OCI-LY1 (cell line): ENCODE data around the gene ESPL1.

ENCODE experiments used
- H2AFZ ChIP-seq: fragments of 200-600 bp; sonication (generic), shearing (Covaris generic); 2 replicates; pipeline ENCODE4 v1.6.0; 2014; ENCODE audit warnings: antibody characterized with exemption, mild to moderate bottlenecking, low read length
- H3F3A ChIP-seq: fragments of 200-600 bp; sonication (generic), shearing (Covaris generic); 2 replicates; pipeline ENCODE4 v1.6.0; 2014; ENCODE audit warnings: mild to moderate bottlenecking, antibody characterized with exemption, low read length, moderate library complexity; ENCODE audit not compliant: insufficient read depth
- H3K27ac ChIP-seq: fragments of 200-600 bp; sonication (generic); 2 replicates; pipeline ENCODE4 v1.5.1; 2014; ENCODE audit warnings: low read length, mixed run types, mild to moderate bottlenecking, low read depth; ENCODE audit not compliant: poor library complexity, severe bottlenecking
- H3K27me3 ChIP-seq: fragments of 200-600 bp; sonication (generic); 2 replicates; pipeline ENCODE4 v1.6.0; 2014; ENCODE audit warnings: antibody characterized with exemption, mild to moderate bottlenecking, low read length, moderate library complexity; ENCODE audit not compliant: insufficient read depth
- H3K36me3 ChIP-seq: fragments of 200-600 bp; sonication (generic); 2 replicates; pipeline ENCODE4 v1.6.1; 2014; ENCODE audit warnings: mild to moderate bottlenecking, antibody characterized with exemption, low read length, moderate library complexity, mixed read lengths; ENCODE audit not compliant: insufficient read depth
- H3K4me1 ChIP-seq: fragments of 200-600 bp; sonication (generic); 2 replicates; pipeline ENCODE4 v1.5.1; 2014; ENCODE audit warnings: mild to moderate bottlenecking, low read length, moderate library complexity; ENCODE audit not compliant: insufficient read depth, severe bottlenecking
- H3K4me2 ChIP-seq: fragments of 200-600 bp; sonication (generic), shearing (Covaris generic); 2 replicates; pipeline ENCODE4 v1.6.1; 2014; ENCODE audit warnings: low read length
- H3K4me3 ChIP-seq: fragments of 200-600 bp; sonication (generic); 2 replicates; pipeline ENCODE4 v1.5.1; 2014; ENCODE audit warnings: low read length, low read depth, mild to moderate bottlenecking, mixed read lengths; ENCODE audit not compliant: poor library complexity, severe bottlenecking
- H3K79me2 ChIP-seq: fragments of 200-600 bp; shearing (Covaris generic); 2 replicates; pipeline ENCODE4 v1.6.1; 2016; ENCODE audit warnings: mixed run types, low read length, mixed read lengths; ENCODE audit not compliant: insufficient read depth
- H3K9ac ChIP-seq: fragments of 200-600 bp; sonication (generic), shearing (Covaris generic); 2 replicates; pipeline ENCODE4 v1.6.1; 2014; ENCODE audit warnings: mild to moderate bottlenecking, low read length, mixed read lengths
- H3K9me2 ChIP-seq: fragments of 200-600 bp; sonication (generic), shearing (Covaris generic); 2 replicates; pipeline ENCODE4 v1.6.1; 2014; ENCODE audit warnings: low read depth, mild to moderate bottlenecking, low read length, mixed read lengths
- H3K9me3 ChIP-seq: fragments of 200-600 bp; shearing (Covaris generic); 2 replicates; pipeline ENCODE4 v1.6.1; 2014; ENCODE audit warnings: low read length, mixed read lengths
- H4K20me1 ChIP-seq: fragments of 200-600 bp; sonication (generic), shearing (Covaris generic); 2 replicates; pipeline ENCODE4 v1.6.0; 2016; ENCODE audit warnings: mild to moderate bottlenecking, low read length; ENCODE audit not compliant: insufficient read depth
- EZH2 ChIP-seq: fragments of 200-600 bp; sonication (generic), shearing (Covaris generic); IDR thresholded peaks from 2 replicates; pipeline ENCODE4 v1.8.0; 2017; ENCODE audit warnings: borderline replicate concordance, mixed run types, mild to moderate bottlenecking, antibody characterized with exemption, low read length, moderate library complexity, mixed read lengths
- TF ChIP-seq, protein P1 (sequence below): fragments of 200-600 bp; sonication (generic), shearing (Covaris generic); IDR thresholded peaks from 2 replicates; pipeline ENCODE4 v1.5.1; 2017; ENCODE audit warnings: mild to moderate bottlenecking, antibody characterized with exemption, low read length, moderate library complexity, mixed read lengths

The ESPL1 gene

DNA sequence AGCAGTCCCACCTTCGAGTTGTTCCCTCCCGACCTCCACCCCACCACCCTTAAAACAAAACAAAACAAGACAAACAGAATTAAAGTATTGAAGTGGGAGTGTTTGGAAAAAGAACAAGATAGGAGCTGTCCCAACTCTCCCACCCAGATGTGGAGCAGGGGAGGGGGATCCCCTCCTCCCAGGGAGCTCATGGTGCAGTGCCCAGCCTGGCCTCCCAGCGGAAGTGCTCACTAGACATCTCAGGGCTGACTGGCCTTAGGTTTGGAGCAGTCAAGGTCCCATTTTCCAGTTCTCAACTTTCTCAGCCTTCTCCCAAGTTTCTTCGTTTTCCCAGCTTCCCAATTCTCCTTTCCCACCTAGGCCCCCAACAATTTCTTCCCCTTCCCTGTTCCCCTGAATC is 65.2 kb downstream of the ESPL1 start:
- no peaks in the 10 kb centered on the region for H3K9me2 ChIP-seq
- H4K20me1 ChIP-seq, result no peaks in the 10 kb centered on the region
- H3K9ac ChIP-seq, result no peak overlapping the region
- H3K9me3 ChIP-seq, result no peaks in the 10 kb centered on the region
- H3K79me2 ChIP-seq, result no peaks in the 10 kb centered on the region
- H3K4me2 ChIP-seq, result no peak overlapping the region
- TF ChIP-seq EZH2, result no peak
- TF ChIP-seq, protein P1, sequence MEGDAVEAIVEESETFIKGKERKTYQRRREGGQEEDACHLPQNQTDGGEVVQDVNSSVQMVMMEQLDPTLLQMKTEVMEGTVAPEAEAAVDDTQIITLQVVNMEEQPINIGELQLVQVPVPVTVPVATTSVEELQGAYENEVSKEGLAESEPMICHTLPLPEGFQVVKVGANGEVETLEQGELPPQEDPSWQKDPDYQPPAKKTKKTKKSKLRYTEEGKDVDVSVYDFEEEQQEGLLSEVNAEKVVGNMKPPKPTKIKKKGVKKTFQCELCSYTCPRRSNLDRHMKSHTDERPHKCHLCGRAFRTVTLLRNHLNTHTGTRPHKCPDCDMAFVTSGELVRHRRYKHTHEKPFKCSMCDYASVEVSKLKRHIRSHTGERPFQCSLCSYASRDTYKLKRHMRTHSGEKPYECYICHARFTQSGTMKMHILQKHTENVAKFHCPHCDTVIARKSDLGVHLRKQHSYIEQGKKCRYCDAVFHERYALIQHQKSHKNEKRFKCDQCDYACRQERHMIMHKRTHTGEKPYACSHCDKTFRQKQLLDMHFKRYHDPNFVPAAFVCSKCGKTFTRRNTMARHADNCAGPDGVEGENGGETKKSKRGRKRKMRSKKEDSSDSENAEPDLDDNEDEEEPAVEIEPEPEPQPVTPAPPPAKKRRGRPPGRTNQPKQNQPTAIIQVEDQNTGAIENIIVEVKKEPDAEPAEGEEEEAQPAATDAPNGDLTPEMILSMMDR, result no peak
- H3K27ac ChIP-seq, result no peak overlapping the region
- H3K4me3 ChIP-seq, result no peak overlapping the region
- H3K27me3 ChIP-seq, result peaks cover 21% of the 10 kb centered on the region
- no peaks in the 10 kb centered on the region for H3K4me1 ChIP-seq
- H2AFZ ChIP-seq, result no peak overlapping the region
- H3K36me3 ChIP-seq, result no peaks in the 10 kb centered on the region
- no peaks in the 10 kb centered on the region for H3F3A ChIP-seq

DNA sequence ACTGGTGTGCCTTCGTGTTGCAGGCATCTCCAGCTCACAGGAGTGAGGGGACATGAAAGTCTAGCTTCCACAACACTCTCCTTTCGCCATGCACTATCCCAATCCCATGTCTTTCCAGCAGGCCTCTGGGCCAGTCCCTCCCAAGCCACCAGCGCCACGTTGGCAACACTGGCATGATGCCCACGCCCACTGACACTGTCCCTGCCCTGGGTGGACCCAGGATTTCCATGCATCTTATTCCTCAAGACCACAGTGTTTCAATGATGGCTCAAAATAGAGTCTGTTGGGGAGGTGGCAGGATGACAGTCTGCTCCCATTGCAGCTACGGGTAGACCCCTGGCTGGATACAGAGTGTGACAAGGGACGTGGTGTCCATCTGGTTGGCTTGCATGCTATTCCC is 65.7 kb downstream of the ESPL1 start:
- Histone ChIP-seq H4K20me1 (no peaks in the 10 kb centered on the region), H3K36me3 (no peaks in the 10 kb centered on the region), H3K4me2 (no peak overlapping the region), H3K27me3 (peaks cover 21% of the 10 kb centered on the region), H3K4me1 (no peaks in the 10 kb centered on the region), H3K27ac (no peak overlapping the region), H3K9me2 (no peaks in the 10 kb centered on the region), H2AFZ (no peak overlapping the region), H3K9ac (no peak overlapping the region), H3K4me3 (no peak overlapping the region), H3K9me3 (no peaks in the 10 kb centered on the region), H3K79me2 (no peaks in the 10 kb centered on the region), H3F3A (no peaks in the 10 kb centered on the region)
- TF ChIP-seq, protein P1, result no peak

DNA sequence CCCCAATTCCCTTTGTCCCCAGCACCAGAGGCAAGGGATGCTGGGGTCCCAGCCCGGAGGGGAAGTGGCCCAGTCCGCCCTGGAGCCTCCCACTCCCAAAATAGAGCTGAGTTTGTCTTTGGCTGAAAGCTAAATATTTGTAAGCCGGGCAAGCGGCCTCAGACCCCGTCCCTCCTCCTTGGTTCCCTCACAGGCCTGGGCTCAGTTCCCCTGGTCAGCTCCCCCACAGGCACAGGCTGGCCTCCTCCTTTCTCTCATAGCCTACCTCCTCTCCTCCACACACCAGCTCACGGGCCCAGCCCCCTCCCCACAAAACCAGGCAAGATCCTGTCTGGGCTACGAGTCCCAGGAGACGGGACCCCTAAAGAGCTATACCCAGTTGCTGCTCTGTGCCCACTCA is 66.7 kb downstream of the ESPL1 start:
- Histone ChIP-seq H3K4me1 (no peaks in the 10 kb centered on the region), H3K27ac (no peak overlapping the region), H3K9me2 (no peaks in the 10 kb centered on the region), H3K36me3 (no peaks in the 10 kb centered on the region), H3K4me3 (no peak overlapping the region), H3K9me3 (no peaks in the 10 kb centered on the region), H3K79me2 (no peaks in the 10 kb centered on the region), H4K20me1 (no peaks in the 10 kb centered on the region), H2AFZ (no peak overlapping the region), H3K4me2 (no peak overlapping the region), H3K27me3 (peaks cover 21% of the 10 kb centered on the region), H3K9ac (no peak overlapping the region), H3F3A (no peaks in the 10 kb centered on the region)
- TF ChIP-seq EZH2, result no peak
- TF ChIP-seq, protein P1, result no peak
